Liver (tissue), 9 donors: ENCODE measurements around the gene TMPRSS11D. TPM values are rescaled to one million over a fixed set of nuclear protein-coding genes. Genes with fewer than 3 reads are reported as not detected.

Source experiments
- DNase-seq: peaks from one replicate; pipeline ENCODE4 v3.0.0-alpha.2; 2017; ENCODE audit warnings: low spot score
- H3K27ac ChIP-seq, 2 donors: one replicate each; pipeline ENCODE4 v1.7.0; 2013; ENCODE audit warnings: inconsistent platforms in 2 of 2, low read length in 2 of 2, control low read depth in 1 of 2, low read depth in 1 of 2, mild to moderate bottlenecking in 1 of 2
- H3K27me3 ChIP-seq, 4 donors: one replicate each; pipeline versions ENCODE4 v1.6.1 to v1.7.0; 2013; ENCODE audit warnings: low read length in 3 of 4, inconsistent platforms in 1 of 4, mild to moderate bottlenecking in 1 of 4, moderate library complexity in 1 of 4; ENCODE audit not compliant: control insufficient read depth in 4 of 4, insufficient read depth in 4 of 4
- H3K36me3 ChIP-seq, 4 donors: one replicate each; pipeline versions ENCODE4 v1.6.1 to v1.7.0; 2013; ENCODE audit warnings: low read length in 3 of 4, mild to moderate bottlenecking in 3 of 4, low read depth in 1 of 4, moderate library complexity in 1 of 4; ENCODE audit not compliant: control insufficient read depth in 4 of 4, insufficient read depth in 3 of 4
- H3K4me1 ChIP-seq, 4 donors: one replicate each; pipeline versions ENCODE4 v1.6.1 to v1.7.0; 2013; ENCODE audit warnings: low read length in 3 of 4, mild to moderate bottlenecking in 3 of 4, moderate library complexity in 1 of 4; ENCODE audit not compliant: control insufficient read depth in 4 of 4, insufficient read depth in 4 of 4
- H3K4me3 ChIP-seq, 3 donors: one replicate each; pipeline versions ENCODE4 v1.6.1 to v1.7.0; 2013; ENCODE audit warnings: low read length in 3 of 3, control low read depth in 1 of 3, low read depth in 1 of 3, mild to moderate bottlenecking in 1 of 3
- H3K9ac ChIP-seq, 2 donors: one replicate each; pipeline ENCODE4 v1.7.0; 2013; ENCODE audit warnings: low read length in 2 of 2, mild to moderate bottlenecking in 2 of 2, moderate library complexity in 2 of 2, control low read depth in 1 of 2, low read depth in 1 of 2
- H3K9me3 ChIP-seq, 4 donors: one replicate each; pipeline versions ENCODE4 v1.6.1 to v1.7.0; 2013; ENCODE audit warnings: low read length in 3 of 4; ENCODE audit not compliant: control insufficient read depth in 4 of 4
- EGR1 ChIP-seq, 2 donors: IDR thresholded peaks; 2 replicates each; pipeline ENCODE4 v1.6.1; 2016 to 2018; ENCODE audit warnings: antibody characterized with exemption in 2 of 2, low read depth in 2 of 2
- FOXA1 ChIP-seq: IDR thresholded peaks from 2 replicates; pipeline ENCODE4 v1.6.1; 2016; ENCODE audit warnings: antibody characterized with exemption
- FOXA2 ChIP-seq: IDR thresholded peaks from 2 replicates; pipeline ENCODE4 v1.6.1; 2016; ENCODE audit warnings: antibody characterized with exemption
- GABPA ChIP-seq, 2 donors: IDR thresholded peaks in 1 of 2; conservative IDR thresholded peaks in 1 of 2; 2 replicates each; pipeline ENCODE4 v1.6.1; 2016; ENCODE audit warnings: antibody characterized with exemption in 2 of 2, mild to moderate bottlenecking in 1 of 2, moderate library complexity in 1 of 2
- HNF4A ChIP-seq, 2 donors: conservative IDR thresholded peaks; 2 replicates each; pipeline ENCODE4 v1.6.1; 2016; ENCODE audit warnings: antibody characterized with exemption in 2 of 2, mild to moderate bottlenecking in 2 of 2
- HNF4G ChIP-seq: IDR thresholded peaks from 2 replicates; pipeline ENCODE4 v1.6.1; 2016; ENCODE audit warnings: antibody characterized with exemption
- JUND ChIP-seq, 2 donors: IDR thresholded peaks; 2 replicates each; pipeline ENCODE4 v1.6.1; 2016; ENCODE audit warnings: antibody characterized with exemption in 2 of 2
- NR2F2 ChIP-seq: IDR thresholded peaks from 2 replicates; pipeline ENCODE4 v1.6.1; 2016; ENCODE audit warnings: antibody characterized with exemption
- RAD21 ChIP-seq, 2 donors: IDR thresholded peaks; 2 replicates each; pipeline ENCODE4 v1.6.1; 2016; ENCODE audit warnings: antibody characterized with exemption in 2 of 2, mild to moderate bottlenecking in 2 of 2
- RXRA ChIP-seq, 2 donors: IDR thresholded peaks; 2 replicates each; pipeline ENCODE4 v1.6.1; 2017 to 2018; ENCODE audit warnings: antibody characterized with exemption in 2 of 2, mild to moderate bottlenecking in 1 of 2
- SP1 ChIP-seq: IDR thresholded peaks from 2 replicates; pipeline ENCODE4 v1.6.1; 2018; ENCODE audit warnings: antibody characterized with exemption, mild to moderate bottlenecking
- TAF1 ChIP-seq: conservative IDR thresholded peaks from 2 replicates; pipeline ENCODE4 v1.6.1; 2016; ENCODE audit warnings: antibody characterized with exemption, mild to moderate bottlenecking
- YY1 ChIP-seq: IDR thresholded peaks from 2 replicates; pipeline ENCODE4 v1.6.1; 2016; ENCODE audit warnings: antibody characterized with exemption, mild to moderate bottlenecking
- WGBS: extraction: QIAGEN DNeasy Blood & Tissue Kit; methylation state at CpG from one replicate; pipeline ENCODE4 v1.1.7; 2013; 5-methylcytosine and 5-hydroxymethylcytosine counted together
- polyA plus RNA-seq, 2 donors: library from polyadenylated mRNA; stranded (reverse) in 1 of 2; unstranded in 1 of 2; fragments of 200-250 nt in 1 of 2; fragments of >200 nt in 1 of 2; fragmentation: Nextera tagmentation in 1 of 2; extraction: Ambion mirVana in 1 of 2; gene quantifications; one replicate each; pipeline versions ENCODE4 v1.2.1 to v1.2.3, GENCODE V29; 2013 to 2015
- total RNA-seq, 2 donors: library from RNA; depleted of rRNA; stranded (reverse); fragments of >200 nt; gene quantifications; one replicate each; pipeline ENCODE4 v1.2.3, GENCODE V29; 2014
- TF ChIP-seq, protein P1 (sequence below): fragments of 150-350 bp; IDR thresholded peaks from 2 replicates; pipeline ENCODE4 v1.5.1; 2017; ENCODE audit warnings: improper control_type of control experiment, low read depth, low read length; ENCODE audit not compliant: missing input control
- TF ChIP-seq, protein P2 (sequence below): IDR thresholded peaks from 2 replicates; pipeline ENCODE4 v1.6.1; 2016; ENCODE audit warnings: antibody characterized with exemption, mild to moderate bottlenecking
- TF ChIP-seq, protein P3 (sequence below): IDR thresholded peaks from 2 replicates; pipeline ENCODE4 v1.6.1; 2016; ENCODE audit warnings: antibody characterized with exemption
- TF ChIP-seq, protein P4 (sequence below): IDR thresholded peaks from 2 replicates; pipeline ENCODE4 v1.6.1; 2016; ENCODE audit warnings: antibody characterized with exemption
- TF ChIP-seq, protein P5 (sequence below): IDR thresholded peaks from 2 replicates; pipeline ENCODE4 v1.6.1; 2016; ENCODE audit warnings: antibody characterized with exemption
- donor health status: healthy.
- donor health status: healthy.
- donor health status: healthy.
- donor health status: healthy.
- donor health status: healthy.

The TMPRSS11D gene
- total and polyA plus RNA-seq, 4 donors = 0.03 TPM; not detected in 3

DNA sequence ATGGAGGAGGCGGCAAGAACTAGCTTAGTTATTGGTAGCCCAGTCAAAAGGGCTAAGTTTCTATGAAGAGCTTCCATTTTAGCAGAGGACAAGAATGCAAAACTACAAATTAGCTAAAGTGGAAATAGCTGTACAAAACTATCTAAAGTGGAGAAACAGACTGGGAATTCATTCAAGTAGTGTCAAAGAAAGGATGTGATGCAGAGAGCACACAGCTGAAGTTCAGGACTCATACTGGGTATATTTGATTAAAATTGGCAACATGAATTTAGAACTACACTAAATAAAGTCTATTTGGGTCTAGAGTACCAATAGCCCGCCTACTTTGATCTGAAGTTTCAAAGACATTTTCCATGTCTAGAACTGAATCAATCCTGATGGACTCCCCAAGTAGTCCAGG lies 96.5 kb downstream of the TMPRSS11D start:
- no peaks in the 10 kb centered on the region for H3K4me1 ChIP-seq
- H3K9ac ChIP-seq = no peak overlapping the region
- WGBS = 94% methylated on average over 2 of the region's 2 CpGs
- H3K36me3 ChIP-seq = peaks cover 0 to 3% (median 0%) of the 10 kb centered on the region in 4 donors
- H3K27me3 ChIP-seq = no peaks in the 10 kb centered on the region
- no peak overlapping the region for H3K4me3 ChIP-seq
- no peaks in the 10 kb centered on the region for H3K9me3 ChIP-seq
- no peak for DNase-seq
- H3K27ac ChIP-seq = no peak overlapping the region
- TF ChIP-seq, protein P1, sequence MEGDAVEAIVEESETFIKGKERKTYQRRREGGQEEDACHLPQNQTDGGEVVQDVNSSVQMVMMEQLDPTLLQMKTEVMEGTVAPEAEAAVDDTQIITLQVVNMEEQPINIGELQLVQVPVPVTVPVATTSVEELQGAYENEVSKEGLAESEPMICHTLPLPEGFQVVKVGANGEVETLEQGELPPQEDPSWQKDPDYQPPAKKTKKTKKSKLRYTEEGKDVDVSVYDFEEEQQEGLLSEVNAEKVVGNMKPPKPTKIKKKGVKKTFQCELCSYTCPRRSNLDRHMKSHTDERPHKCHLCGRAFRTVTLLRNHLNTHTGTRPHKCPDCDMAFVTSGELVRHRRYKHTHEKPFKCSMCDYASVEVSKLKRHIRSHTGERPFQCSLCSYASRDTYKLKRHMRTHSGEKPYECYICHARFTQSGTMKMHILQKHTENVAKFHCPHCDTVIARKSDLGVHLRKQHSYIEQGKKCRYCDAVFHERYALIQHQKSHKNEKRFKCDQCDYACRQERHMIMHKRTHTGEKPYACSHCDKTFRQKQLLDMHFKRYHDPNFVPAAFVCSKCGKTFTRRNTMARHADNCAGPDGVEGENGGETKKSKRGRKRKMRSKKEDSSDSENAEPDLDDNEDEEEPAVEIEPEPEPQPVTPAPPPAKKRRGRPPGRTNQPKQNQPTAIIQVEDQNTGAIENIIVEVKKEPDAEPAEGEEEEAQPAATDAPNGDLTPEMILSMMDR = no peak
- TF ChIP-seq RAD21 (IDR thresholded peaks at IDR 0.05) (no peak), FOXA2 (no peak)

DNA sequence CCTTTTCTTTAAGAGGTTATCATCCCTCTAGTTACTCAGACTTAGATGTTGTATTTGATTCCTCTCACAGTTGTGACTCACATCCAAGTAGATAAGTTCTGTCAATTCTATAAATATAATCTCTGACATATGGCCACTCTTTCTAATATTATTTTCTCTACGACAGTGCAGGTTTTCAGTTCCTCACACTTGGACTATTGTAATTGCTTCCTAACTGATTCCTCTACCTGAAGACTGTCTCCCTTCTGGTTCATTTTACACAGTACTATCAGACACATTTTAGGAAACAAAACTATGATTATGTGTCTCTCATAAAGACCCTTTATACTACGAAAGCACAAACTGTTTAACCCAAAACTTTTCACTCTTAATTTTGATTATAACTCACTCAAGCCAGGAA lies 98.3 kb downstream of the TMPRSS11D start:
- Histone ChIP-seq H3K9me3 (no peaks in the 10 kb centered on the region), H3K27ac (no peak overlapping the region), H3K4me1 (no peaks in the 10 kb centered on the region), H3K4me3 (no peak overlapping the region), H3K9ac (no peak overlapping the region), H3K36me3 (peaks cover 0 to 3% (median 0%) of the 10 kb centered on the region in 4 donors), H3K27me3 (no peaks in the 10 kb centered on the region)
- TF ChIP-seq, protein P1 = no peak
- TF ChIP-seq JUND (IDR thresholded peaks at IDR 0.05) (no peak), TAF1 (no peak), YY1 (no peak), HNF4A (conservative IDR thresholded peaks at IDR 0.05) (no peak), FOXA2 (no peak), HNF4G (no peak), NR2F2 (no peak), RAD21 (IDR thresholded peaks at IDR 0.05) (no peak), SP1 (no peak), EGR1 (IDR thresholded peaks at IDR 0.05; ENCODE audit: low read depth in 2 of 2) (no peak), FOXA1 (no peak), GABPA (IDR thresholded peaks at IDR 0.05 in 1 of 2, conservative IDR thresholded peaks at IDR 0.05 in 1 of 2) (no peak), RXRA (IDR thresholded peaks at IDR 0.05) (no peak)
- TF ChIP-seq, protein P2, sequence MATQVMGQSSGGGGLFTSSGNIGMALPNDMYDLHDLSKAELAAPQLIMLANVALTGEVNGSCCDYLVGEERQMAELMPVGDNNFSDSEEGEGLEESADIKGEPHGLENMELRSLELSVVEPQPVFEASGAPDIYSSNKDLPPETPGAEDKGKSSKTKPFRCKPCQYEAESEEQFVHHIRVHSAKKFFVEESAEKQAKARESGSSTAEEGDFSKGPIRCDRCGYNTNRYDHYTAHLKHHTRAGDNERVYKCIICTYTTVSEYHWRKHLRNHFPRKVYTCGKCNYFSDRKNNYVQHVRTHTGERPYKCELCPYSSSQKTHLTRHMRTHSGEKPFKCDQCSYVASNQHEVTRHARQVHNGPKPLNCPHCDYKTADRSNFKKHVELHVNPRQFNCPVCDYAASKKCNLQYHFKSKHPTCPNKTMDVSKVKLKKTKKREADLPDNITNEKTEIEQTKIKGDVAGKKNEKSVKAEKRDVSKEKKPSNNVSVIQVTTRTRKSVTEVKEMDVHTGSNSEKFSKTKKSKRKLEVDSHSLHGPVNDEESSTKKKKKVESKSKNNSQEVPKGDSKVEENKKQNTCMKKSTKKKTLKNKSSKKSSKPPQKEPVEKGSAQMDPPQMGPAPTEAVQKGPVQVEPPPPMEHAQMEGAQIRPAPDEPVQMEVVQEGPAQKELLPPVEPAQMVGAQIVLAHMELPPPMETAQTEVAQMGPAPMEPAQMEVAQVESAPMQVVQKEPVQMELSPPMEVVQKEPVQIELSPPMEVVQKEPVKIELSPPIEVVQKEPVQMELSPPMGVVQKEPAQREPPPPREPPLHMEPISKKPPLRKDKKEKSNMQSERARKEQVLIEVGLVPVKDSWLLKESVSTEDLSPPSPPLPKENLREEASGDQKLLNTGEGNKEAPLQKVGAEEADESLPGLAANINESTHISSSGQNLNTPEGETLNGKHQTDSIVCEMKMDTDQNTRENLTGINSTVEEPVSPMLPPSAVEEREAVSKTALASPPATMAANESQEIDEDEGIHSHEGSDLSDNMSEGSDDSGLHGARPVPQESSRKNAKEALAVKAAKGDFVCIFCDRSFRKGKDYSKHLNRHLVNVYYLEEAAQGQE = no peak
- TF ChIP-seq, protein P3, sequence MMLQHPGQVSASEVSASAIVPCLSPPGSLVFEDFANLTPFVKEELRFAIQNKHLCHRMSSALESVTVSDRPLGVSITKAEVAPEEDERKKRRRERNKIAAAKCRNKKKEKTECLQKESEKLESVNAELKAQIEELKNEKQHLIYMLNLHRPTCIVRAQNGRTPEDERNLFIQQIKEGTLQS = no peak
- TF ChIP-seq, protein P4, sequence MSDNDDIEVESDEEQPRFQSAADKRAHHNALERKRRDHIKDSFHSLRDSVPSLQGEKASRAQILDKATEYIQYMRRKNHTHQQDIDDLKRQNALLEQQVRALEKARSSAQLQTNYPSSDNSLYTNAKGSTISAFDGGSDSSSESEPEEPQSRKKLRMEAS = no peak
- TF ChIP-seq, protein P5, sequence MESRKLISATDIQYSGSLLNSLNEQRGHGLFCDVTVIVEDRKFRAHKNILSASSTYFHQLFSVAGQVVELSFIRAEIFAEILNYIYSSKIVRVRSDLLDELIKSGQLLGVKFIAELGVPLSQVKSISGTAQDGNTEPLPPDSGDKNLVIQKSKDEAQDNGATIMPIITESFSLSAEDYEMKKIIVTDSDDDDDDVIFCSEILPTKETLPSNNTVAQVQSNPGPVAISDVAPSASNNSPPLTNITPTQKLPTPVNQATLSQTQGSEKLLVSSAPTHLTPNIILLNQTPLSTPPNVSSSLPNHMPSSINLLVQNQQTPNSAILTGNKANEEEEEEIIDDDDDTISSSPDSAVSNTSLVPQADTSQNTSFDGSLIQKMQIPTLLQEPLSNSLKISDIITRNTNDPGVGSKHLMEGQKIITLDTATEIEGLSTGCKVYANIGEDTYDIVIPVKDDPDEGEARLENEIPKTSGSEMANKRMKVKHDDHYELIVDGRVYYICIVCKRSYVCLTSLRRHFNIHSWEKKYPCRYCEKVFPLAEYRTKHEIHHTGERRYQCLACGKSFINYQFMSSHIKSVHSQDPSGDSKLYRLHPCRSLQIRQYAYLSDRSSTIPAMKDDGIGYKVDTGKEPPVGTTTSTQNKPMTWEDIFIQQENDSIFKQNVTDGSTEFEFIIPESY = no peak
- WGBS = 83% methylated on average over 2 of the region's 2 CpGs
- DNase-seq = no peak
